GM21526 (cell line): ENCODE measurements around the gene TSPAN13.

Experiments
- ATAC-seq: cut with Tn5 transposase; IDR thresholded peaks from one replicate; pipeline ENCODE4 v1.9.1; 2021; ENCODE audit warnings: moderate library complexity; ENCODE audit not compliant: unreplicated experiment, low FRiP score

TSPAN13 gene

DNA sequence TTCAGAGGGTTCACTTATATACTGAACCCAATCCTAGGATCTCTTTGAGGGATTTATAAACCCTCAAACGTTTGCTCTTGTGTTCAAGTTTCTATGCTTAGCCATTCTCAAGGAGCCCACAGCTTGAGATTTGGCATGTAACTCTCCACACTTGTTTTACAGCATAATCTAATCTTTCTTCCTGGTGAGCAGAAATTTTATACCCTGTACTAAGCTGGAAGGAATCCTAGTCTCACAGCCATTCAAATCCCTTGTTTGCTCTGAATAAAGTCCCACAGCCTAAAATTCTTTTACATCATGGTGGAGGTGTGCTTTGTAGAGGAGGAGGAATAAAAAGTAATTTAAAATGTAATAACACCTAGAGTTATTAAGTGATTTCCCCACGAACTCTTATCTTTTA is 56.6 kb downstream of the TSPAN13 start:
- ATAC-seq: no peak

DNA sequence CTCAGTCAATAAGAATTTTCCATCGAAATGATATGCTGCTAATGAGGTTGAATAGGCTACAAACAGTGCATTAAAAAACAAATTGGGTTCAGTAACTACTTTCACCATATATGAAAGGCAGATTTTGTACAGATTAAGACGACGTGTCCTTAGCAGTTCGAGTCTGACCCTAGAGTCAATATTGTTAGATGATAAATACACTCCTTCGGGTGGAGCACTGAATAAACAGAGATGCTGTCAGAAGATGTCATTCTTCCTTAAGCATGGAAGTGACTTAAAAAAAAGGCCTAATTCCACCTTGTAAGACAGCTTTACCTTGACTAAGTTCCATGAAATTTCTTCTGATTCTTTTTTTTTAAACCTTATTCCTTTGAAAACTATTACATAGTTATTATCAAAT is 57.0 kb downstream of the TSPAN13 start:
- ATAC-seq: no peak

DNA sequence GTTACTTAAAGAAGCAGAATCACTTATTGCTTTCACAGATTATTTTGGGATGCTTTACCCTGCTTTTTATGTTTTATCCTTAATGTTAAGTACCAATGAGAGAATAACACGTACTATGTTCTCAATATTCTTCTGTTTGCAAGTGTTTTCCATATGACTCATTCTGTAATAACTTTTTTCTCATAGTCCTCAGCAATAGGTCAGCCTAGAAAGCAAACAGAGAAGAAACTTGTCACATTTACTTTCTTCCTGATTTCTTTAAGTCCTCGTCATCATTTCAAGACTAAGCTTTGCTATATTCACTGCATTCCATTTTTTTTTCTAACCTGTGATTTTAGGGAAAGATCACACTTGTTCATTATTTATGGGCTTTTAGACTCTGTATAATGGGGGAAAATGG is 58.0 kb downstream of the TSPAN13 start:
- ATAC-seq: no peak

DNA sequence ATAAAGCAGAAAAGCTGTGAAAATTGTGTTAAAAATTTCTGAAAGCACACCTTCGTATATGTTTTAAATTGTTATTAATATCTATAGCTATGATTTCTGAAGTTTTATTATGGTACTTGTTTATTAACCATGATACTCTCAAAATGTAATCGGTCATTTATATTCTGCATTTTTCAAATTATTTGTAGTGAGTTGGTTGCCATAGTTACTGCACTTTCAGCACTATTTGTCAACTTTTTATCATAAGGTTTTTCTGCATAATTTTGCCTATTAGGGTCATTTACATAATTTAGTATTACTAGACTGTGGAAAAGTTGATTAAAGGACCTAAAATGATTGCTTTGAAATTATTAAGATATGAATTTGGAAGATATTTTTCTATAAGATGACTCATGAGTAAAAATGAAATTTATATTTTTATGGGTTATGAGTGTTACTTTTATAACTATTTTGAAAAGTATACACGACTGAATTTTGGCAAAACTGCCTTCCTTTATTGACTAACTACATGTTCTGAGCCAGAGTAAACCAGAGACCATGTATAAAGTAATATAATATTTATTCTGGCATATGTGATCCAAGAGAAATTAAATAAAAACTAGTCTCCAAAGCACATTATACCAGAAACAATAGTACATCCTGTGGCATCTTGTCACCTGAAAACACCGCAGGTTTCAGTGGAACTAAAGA is 59.1 kb downstream of the TSPAN13 start:
- no peak for ATAC-seq

DNA sequence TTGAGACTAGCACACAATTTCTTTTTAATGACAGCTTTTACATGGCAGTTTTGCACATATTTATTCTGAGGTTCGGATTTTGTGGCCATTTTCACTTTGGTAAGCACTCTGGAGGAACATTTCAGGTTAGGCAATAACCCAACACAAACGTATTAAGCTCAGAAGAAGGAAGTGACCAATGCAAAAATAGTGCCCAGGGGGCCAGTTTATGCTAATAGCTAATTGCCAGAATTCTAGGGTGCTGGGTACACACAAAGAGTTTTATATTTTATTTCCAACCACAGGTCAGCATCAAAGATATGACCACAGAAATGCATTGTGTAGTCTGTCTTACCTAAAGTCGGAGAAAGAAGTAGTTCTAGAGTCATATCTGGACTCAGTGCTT is 59.7 kb downstream of the TSPAN13 start:
- ATAC-seq: no peak

DNA sequence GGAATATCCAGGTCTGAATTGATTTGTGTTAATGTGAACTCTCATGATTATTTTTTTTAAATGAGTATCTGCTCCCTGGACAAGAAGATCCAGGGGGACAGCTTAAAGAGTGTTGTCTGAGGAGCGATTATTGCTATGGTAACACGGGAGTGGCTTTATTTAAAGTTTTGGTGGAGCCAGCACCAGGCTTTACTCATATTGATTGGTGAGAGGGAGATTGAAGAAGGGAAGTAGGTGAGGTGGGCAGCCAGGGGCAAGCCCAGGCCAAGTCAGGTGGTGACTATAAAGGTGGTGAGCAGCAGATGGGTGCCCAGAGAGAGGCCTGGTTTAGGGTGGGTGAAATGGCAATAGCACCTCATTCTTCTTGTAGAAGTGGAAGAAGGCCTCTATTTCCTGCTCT is 61.4 kb downstream of the TSPAN13 start:
- ATAC-seq: no peak

DNA sequence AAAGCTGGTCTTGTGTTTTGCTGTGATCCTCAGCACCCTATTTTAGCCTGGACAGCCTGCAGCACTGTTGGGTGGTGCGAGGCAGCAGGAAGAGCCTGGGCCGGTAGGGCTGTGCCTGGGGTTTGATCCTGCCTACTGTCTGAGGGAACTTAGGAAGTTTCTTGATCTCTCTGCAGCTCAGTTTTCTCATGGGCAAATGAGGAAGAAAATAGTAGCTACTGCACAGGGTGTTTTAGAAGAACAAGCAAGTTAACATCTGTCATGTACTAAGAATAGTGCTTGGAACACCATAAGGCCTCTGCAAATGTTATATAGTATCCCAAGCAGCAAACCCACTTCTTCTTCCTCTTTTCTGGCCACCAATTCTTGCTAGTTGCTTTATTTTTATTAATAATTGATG is 63.3 kb downstream of the TSPAN13 start:
- no peak for ATAC-seq

DNA sequence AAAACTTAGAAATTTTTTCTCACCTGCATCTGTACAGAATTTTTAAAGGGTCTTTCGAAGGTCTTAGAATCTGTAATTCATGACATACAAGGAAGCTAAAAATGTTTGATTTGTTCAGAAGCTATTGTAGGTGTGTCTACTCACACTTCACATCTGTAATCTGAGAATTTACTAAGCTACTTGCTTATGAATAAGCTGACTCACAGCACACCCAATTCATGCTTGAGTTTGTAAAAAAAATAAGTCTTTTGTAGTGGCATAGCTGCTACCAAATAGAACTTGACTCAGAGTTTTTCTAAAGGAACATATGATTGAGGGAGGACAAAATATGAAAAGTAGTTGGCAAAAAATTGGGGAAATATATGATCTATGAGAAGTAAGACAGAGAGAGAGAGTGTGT is 64.0 kb downstream of the TSPAN13 start:
- ATAC-seq: no peak

DNA sequence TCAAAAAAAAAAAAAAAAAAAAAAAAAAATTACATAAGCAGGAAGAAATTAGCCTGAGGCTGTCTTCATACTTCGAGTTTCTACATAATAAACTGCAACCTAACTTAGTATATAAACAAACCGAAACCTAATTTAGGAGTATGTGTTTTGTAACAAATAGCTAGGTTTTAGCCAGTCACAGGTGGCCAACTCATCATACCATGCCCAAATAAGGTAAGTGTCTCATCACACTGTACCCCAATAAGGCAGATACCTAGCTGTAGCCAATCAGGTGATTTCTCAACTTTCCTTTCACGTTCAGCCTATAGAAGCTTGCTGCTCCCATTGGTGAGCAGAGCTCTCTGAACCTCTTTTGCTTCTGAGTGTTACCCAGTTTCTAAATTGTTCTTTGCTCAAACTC is 65.2 kb downstream of the TSPAN13 start:
- ATAC-seq: no peak

DNA sequence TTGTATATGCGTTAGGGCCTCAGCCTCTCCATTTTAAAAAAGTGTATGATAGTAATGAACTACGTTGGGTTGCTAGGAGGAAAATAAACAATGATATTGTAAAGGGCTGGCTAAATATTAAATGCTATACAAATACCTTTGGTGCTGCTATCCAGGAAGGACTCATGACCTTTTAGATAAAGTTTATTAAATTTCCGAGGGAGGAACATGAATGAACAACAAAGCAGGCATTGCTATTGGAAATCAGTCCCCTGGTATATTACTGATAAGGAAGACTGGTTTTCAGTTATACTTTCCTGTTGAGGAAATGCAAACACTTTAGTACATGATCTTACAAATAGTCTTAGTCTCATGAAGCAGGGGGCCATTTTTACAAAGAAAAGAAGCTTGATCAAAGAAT is 68.5 kb downstream of the TSPAN13 start:
- ATAC-seq: no peak

DNA sequence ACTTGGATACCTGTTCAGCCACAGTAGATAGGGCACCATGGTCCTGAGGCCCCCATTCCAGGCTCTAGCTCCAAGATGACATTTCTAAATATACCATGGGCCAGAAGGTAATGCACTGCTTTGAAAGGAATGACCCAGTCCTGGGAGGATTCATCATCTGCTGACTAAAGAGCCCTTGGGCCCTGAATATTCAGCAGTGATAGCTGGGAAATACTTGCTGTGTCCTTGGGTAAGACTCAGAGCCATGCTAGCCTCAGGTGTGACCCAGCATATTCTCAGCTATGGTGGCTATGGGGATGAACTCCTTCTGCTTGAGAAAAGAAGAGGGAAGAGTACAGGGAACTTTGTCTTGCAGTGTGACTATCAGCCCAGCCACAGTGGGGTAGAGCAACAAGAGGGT is 72.5 kb downstream of the TSPAN13 start:
- no peak for ATAC-seq

DNA sequence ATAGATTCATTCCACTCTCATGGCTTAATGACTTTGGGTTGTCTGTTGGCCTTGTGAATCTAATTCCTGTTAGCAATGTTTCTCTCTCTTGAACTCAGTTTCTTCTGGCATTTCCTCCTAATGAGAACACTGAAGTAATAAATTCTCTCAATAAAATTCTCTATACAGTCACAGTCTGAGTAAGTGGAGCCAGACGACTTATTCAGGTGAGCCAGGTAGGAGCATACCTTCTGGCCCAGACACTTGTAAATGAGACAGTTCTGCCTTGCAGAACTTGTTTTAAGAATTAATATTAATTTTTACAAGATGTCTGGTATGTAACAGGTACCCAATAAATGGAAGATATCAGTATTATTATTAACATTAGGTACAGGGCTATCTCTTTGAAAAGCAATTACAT is 79.8 kb downstream of the TSPAN13 start:
- no peak for ATAC-seq
